Thyroid gland (tissue), 4 donors: ENCODE results near the gene COX6A2.

Experiments used
- CTCF ChIP-seq, 6 experiments: fragments of 200-600 bp in 3 of 6; fragments of 450-650 bp in 3 of 6; sonication (generic) in 3 of 6; IDR thresholded peaks; one replicate each; pipeline ENCODE4 v1.5.1; 2016 to 2019; ENCODE audit warnings: antibody characterized with exemption in 6 of 6, mild to moderate bottlenecking in 2 of 6, inconsistent platforms in 1 of 6, moderate library complexity in 1 of 6
- POLR2A ChIP-seq, 2 donors: fragments of 450-650 bp; IDR thresholded peaks; one replicate each; pipeline ENCODE4 v1.6.1; 2017; ENCODE audit warnings: antibody characterized with exemption in 2 of 2, mild to moderate bottlenecking in 2 of 2, moderate library complexity in 1 of 2

- no peak for TF ChIP-seq CTCF (IDR thresholded peaks at IDR 0.05)
- no peak for TF ChIP-seq POLR2A (IDR thresholded peaks at IDR 0.05)
Observed at GRCh38 chr16:31400191-31400590, 28.0 kb downstream of the COX6A2 start.
